Fibroblast of pulmonary artery (primary cell): Measurements from ENCODE around the gene DNTTIP2.
"Not testable (repeated sequence)": the region's sequence is repeated elsewhere in the genome, so short reads cannot be mapped to it uniquely, and the experiment has no call there.

ENCODE experiments used
- DNase-seq: peaks from one replicate; pipeline ENCODE4 v3.0.0-alpha.2; 2010; ENCODE audit warnings: low read depth
- H3K4me3 ChIP-seq: replicated peaks from 2 replicates; pipeline ENCODE4 v1.5.1; 2011; ENCODE audit warnings: low read depth, mild to moderate bottlenecking, control low read depth, low read length, moderate library complexity
- TF ChIP-seq, protein P1 (sequence below): IDR thresholded peaks from 2 replicates; pipeline ENCODE4 v1.5.1; 2011; ENCODE audit warnings: mild to moderate bottlenecking, control low read depth, low read length, inconsistent platforms; ENCODE audit errors: missing control alignments

DNTTIP2 gene

DNA sequence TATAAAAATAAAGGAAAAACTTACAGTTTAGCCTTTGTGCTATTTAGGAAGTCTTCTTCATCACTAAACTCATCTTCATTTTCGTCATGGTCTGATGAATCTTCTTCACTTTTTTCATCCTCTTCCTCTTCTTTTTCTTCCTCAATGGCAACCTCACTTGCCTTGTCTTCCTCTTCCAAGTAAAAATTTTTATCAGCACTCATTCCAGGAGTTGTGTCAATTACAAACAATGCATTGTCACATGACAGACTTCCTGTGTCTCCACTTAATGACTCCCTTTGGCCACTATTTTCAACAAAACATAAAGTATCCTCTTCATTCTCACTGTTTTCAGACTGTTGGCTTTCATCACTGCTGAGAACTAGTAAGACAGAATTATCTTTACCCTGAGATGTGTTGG, 2.8 kb downstream of the DNTTIP2 start:
- H3K4me3 ChIP-seq = no peak overlapping the region
- TF ChIP-seq, protein P1, sequence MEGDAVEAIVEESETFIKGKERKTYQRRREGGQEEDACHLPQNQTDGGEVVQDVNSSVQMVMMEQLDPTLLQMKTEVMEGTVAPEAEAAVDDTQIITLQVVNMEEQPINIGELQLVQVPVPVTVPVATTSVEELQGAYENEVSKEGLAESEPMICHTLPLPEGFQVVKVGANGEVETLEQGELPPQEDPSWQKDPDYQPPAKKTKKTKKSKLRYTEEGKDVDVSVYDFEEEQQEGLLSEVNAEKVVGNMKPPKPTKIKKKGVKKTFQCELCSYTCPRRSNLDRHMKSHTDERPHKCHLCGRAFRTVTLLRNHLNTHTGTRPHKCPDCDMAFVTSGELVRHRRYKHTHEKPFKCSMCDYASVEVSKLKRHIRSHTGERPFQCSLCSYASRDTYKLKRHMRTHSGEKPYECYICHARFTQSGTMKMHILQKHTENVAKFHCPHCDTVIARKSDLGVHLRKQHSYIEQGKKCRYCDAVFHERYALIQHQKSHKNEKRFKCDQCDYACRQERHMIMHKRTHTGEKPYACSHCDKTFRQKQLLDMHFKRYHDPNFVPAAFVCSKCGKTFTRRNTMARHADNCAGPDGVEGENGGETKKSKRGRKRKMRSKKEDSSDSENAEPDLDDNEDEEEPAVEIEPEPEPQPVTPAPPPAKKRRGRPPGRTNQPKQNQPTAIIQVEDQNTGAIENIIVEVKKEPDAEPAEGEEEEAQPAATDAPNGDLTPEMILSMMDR = no peak
- DNase-seq = no peak

DNA sequence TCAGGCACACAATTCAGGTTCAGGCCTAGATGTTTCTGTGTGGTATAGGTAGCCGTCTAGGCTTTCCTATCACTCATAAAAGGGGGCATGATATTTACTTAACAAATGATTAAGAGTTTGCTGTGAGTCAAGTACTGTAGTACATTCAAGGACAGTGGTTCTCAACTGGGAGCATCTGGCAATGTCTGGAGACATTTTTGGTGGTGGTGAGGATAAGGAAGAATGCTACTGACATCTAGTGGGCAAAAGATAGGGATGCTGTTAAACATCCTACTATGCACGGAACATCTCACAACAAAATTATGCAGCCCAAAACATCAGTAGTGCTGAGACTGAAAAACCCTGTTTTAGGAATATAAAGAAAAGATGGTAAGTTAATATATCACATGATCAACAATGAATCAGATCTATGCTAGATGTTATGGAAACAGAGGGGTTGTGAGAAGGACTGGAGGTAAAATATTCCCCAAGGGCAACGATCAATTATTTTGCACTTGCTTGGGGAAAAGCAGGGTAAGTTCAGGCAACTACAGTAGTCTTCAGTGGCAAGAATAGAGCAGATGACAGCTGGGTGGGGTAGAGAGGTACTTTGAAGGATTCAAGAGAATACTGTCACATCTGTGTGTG, 4.9 kb downstream of the DNTTIP2 start:
- DNase-seq = peak; percentile 68
- no peak overlapping the region for H3K4me3 ChIP-seq
- TF ChIP-seq, protein P1 = peak; percentile 71

DNA sequence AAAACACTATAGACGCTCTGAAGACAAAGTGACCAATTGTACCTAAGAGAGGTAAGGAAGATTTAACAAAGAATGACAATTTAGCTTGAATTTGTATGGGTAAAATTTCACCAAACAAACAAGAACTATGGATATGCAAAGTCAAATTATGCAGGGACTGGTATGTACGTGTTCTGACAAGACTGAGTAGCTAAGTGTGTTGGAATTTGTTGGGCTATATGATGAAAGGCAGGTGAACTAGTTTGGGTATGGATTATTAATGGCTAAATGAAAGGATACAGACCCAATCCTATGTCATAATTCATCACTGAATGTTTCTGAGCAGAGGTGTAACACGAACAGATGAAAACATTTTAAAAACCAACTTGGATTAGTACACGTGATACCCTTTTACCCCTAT, 7.6 kb downstream of the DNTTIP2 start:
- TF ChIP-seq, protein P1 = no peak
- no peak overlapping the region for H3K4me3 ChIP-seq
- no peak for DNase-seq

DNA sequence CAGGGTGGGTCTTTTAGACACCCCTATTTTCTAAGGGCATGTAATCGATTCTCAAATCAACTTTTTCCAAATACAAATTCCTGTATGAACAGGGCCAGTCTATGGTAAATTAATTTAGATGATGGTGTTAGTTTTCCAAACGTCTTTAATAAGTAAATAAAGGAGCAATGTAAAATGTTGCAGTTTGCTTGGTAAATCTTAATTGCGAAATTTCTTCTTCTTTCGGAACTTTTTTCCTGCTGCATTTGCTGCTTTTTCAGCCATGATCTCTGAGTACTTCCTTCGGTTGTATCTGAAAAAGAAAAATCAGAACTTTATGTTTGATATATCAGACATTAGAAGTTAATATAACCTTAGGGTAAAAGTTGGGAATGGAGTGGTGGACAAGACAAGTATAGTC, 9.4 kb downstream of the DNTTIP2 start:
- H3K4me3 ChIP-seq = no peak overlapping the region
- TF ChIP-seq, protein P1 = no peak
- DNase-seq = no peak

DNA sequence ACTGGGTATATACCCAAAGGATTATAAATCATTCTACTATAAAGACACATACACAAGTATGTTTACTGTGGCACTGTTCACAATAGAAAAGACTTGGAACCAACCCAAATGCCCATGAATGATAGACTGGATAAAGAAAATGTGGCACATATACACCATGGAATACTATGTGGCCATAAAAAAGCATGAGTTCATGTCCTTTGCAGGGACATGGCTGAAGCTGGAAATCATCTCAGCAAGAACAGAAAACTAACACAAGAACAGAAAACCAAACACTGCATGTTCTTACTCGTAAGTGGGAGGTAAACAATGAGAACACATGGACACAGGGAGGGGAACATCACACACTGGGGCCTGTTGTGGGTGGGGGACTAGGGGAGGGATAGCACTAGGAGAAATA, 10.5 kb downstream of the DNTTIP2 start:
- not testable (repeated sequence) for H3K4me3 ChIP-seq, DNase-seq

DNA sequence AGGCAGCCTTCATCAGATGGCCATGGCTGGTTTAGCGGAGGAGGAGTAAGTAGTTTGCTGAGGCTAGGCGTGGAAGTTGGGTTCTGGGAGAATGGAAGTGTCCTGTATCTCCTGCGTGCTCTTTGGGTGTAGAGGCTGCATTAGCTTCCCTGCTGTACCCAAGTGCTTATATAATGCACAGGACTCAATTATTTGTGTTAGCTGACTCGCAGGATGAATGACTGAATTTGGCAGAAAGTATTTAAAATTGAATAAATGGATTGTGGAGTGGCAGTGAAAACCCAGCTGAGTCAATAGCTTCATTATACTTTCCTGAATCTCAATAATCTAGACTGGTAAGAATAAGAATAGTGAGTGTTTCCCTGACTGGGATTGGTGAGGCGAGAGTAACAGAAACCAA, 13.8 kb downstream of the DNTTIP2 start:
- DNase-seq = no peak
- TF ChIP-seq, protein P1 = no peak

DNA sequence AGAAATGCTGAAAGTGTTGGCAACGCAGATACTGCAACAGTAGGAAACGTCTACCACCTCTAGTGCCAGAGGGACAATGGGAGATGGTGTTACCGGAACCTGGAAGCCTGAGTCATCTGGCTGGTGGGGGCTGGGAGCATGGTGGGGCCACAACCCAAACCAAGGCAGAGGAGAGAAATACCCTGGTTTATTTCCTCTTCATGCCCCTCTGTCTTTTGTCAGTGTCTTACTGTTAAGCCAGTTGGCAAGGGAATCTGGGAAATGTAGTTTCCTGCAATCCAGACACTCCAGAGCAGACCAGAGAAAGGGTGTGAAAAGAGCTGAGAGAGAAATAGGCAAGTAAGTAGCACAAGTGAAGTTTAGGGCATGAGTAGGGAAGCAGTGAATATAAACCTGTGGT, 14.8 kb downstream of the DNTTIP2 start:
- TF ChIP-seq, protein P1 = no peak

More for the DNA sequence above, 13.8 kb downstream of the DNTTIP2 start:
- H3K4me3 ChIP-seq = no peak overlapping the region

DNA sequence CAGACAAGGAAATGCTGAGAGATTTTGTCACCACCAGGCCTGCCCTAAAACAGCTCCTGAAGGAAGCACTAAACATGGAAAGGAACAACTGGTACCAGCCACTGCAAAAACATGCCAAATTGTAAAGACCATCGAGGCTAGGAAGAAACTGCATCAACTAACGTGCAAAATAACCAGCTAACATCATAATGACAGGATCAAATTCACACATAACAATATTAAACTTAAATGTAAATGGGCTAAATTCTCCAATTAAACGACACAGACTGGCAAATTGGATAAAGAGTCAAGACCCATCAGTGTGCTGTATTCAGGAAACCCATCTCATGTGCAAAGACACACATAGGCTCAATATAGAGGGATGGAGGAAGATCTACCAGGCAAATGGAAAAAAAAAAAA, 21.4 kb downstream of the DNTTIP2 start:
- not testable (repeated sequence) for DNase-seq, H3K4me3 ChIP-seq

More for the DNA sequence above, 14.8 kb downstream of the DNTTIP2 start:
- no peak for DNase-seq
- no peak overlapping the region for H3K4me3 ChIP-seq

DNA sequence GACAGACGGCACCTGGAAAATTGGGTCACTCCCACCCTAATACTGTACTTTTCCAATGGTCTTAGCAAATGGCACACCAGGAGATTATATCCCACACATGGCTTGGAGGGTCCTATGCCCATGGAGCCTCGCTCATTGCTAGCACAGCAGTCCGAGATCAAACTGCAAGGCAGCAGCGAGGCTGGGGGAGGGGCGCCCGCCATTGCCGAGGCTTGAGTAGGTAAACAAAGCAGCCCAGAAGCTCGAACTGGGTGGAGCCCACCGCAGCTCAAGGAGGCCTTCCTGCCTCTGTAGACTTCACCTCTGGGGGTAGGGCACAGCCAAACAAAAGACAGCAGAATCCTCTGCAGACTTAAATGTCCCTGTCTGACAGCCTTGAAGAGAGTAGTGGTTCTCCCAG, 23.0 kb downstream of the DNTTIP2 start:
- H3K4me3 ChIP-seq, DNase-seq: not testable (repeated sequence)
